ENCODE data around the gene CAPN7.
"Not testable (repeated sequence)": the region's sequence is repeated elsewhere in the genome, so short reads cannot be mapped to it uniquely, and the experiment has no call there.

The CAPN7 gene

DNA sequence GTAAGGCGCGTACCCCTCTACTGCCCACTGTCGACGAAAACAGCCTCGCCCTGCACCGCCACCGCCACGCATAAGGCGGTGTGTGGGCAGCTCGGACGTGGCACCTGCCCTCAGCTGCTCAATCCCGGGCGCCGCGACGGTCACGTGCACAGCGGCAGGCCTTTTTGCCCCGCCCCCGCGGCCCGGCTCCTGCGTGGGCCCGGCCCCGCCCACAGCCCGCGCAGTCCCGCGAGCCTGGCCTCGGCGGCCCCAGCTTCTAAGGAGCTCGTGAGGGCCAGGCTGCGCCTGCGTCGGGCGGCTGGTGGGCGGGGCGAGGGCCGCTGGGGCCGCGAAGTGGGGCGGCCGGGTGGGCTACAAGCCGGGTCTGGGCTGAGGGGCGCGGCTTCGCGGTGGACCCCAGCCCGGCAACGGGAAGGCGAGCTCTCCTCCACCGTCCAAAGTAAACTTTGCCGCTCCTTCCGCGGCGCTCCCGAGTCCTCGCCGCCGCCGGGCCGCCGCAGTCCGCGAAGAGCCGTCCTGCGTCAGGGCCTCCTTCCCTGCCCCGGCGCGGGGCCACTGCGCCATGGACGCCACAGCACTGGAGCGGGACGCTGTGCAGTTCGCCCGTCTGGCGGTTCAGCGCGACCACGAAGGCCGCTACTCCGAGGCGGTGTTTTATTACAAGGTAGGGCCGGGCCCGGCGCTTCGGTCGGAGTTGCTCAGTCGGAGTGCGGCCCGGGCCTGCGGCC lies at the start of gene CAPN7:
CAPN7 (plus strand) TSS at position 313 of the 728 bp plus-strand sequence; CDS start at position 563, 250 bp downstream.
- peak; percentile 84 to 89 for DNase-seq (ENCODE audit: low read depth in 2 of 2, low spot score in 1 of 2)

DNA sequence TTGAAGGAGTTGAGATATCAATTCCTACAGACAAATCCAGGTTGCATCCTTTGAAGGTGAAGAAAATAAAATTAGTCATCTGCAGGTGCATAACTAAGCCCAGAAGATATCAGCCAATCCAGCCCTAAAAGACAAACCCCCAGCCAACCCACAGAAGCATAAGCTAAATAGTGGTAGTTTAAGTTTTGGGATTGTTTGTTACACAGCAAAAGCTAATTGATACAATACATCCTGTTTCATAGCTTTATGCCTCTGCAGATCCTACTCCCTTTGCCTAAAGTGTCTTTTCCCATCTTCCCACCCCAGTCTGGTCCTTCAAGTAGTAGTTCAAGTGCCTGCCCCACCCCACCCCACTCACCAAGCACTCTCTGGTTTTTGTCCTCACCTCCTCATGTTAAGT lies 48.6 kb upstream of the CAPN7 start:
- no peak for DNase-seq (ENCODE audit: low read depth in 2 of 2, low spot score in 1 of 2)

DNA sequence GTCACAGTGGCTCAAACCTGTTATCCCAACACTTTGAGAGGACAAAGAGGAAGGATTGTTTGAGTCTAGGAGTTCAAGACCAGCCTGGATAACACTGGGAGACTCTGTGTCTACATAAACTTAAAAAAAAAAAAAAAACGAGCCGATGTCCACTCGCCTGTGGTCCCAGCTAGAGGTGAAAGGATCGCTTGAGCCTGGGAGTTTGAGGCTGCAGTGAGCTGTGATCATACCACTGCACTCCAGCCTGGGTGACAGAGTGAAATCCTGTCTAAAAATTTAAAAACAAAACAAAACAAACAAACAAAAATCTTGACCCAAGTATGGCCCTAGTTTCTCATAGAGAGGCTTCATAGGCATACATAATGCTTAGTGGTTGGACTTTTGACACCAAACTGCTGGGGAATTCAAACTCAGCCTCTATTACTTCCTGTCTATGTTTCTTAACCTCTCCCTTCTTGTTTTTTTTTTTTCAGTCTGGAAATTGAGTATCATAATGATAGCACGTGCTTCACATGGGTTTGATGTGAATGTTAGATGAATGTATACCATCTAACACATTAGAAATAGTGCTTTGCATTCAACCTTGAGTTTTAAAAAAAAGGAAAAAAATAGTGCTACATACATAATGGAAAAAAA lies 46.4 kb upstream of the CAPN7 start:
- DNase-seq (ENCODE audit: low read depth in 2 of 2, low spot score in 1 of 2): no peak

DNA sequence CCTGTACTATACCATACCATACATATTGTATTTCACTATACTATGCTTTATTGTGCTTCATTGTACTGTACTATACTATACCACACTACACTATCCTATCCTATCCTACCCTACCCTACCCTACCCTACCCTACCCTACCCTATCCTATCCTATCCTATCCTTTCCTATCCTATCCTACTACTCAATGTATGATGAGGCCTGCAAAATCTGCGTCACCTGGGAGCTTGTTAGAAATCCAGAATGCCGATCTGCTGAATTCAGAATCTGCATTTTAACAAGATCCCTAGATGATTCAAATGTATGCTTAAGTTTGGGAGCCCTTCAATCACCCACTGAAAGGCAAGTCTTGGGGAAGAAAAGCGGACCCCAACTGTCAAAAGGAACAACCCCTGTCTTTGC lies 45.4 kb upstream of the CAPN7 start:
- no peak for DNase-seq (ENCODE audit: low read depth in 2 of 2, low spot score in 1 of 2)

DNA sequence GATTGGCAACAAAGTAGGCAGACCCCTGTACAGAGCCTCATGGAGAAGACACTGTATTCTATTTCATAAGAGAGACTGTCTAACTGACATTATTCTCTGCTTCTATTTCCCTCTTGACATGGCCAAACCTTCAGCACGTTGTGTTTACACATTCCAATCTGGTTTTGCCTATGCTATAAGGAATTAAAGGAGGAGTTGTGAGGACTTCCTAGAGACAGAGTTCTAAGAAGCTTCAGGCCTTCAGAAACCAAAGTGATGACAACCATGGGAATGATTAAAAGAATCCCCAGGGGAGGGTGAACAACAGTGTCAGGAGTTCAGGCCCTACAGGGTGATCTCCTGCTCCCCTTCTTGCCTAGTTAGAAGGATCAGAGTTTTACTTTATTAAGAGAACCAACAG lies 44.9 kb upstream of the CAPN7 start:
- no peak for DNase-seq (ENCODE audit: low read depth in 2 of 2, low spot score in 1 of 2)

DNA sequence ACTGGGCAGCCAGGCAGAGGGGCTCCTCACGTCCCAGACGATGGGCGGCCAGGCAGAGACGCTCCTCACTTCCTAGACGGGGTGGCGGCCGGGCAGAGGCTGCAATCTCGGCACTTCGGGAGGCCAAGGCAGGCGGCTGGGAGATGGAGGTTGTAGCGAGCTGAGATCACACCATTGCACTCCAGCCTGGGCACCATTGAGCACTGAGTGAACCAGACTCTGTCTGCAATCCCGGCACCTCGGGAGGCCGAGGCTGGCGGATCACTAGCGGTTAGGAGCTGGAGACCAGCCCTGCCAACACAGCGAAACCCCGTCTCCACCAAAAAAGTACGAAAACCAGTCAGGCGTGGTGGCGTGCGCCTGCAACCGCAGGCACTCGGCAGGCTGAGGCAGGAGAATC lies 42.4 kb upstream of the CAPN7 start:
- not testable (repeated sequence) for DNase-seq (ENCODE audit: low read depth in 2 of 2, low spot score in 1 of 2)

DNA sequence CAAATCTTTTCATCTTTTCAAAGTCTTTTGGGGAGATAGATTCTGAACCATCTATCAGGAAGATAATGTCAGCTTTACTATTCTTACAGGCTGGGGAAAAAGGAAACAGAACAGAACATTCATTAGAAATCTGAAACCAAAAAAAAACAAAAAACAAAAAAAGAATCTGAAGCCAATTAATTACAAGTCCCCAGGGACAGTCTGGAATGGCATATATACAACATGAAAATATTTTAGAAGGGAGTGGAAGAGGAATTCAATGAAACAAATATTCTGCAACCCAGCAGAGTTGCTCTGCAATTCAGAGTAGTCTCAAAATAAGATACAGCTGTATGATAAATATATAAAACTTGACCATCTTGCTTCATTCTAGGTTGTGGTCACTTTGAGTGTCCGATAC lies 41.7 kb upstream of the CAPN7 start:
- no peak for DNase-seq (ENCODE audit: low read depth in 2 of 2, low spot score in 1 of 2)

DNA sequence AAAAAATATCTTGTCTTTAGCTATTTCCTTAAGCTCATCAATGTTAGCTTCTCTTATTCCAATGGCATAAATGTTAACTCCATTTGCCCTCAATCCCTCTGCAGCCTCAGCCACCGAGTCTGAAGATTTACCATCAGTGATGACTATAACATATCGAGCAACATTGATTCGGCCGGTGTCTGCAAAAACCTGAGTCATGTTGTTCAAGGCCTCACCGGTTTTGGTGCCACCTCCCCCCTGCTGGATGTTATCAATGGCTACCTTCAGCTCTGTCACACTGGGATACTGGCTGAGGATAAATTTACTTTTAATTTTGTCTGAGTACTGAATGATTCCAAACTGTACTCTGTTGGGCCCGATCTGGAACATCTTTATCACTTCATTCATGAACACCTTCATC lies 41.0 kb upstream of the CAPN7 start:
- no peak for DNase-seq (ENCODE audit: low read depth in 2 of 2, low spot score in 1 of 2)

DNA sequence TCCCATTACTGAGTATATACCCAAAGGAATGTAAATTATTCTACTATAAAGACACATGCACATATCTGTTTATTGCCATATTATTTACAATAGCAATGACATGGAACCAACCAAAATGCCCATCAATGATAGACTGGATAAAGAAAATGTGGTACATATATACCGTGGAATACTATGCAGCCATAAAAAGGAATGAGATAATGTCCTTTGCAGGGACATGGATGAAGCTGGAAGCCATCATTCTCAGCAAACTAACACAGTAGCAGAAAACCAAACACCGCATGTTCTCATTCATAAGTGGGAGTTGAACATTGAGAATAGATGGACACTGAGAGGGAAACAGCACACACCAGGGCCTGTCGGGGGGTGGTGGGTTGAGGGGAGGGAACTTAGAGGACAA lies 39.7 kb upstream of the CAPN7 start:
- not testable (repeated sequence) for DNase-seq (ENCODE audit: low read depth in 2 of 2, low spot score in 1 of 2)

DNA sequence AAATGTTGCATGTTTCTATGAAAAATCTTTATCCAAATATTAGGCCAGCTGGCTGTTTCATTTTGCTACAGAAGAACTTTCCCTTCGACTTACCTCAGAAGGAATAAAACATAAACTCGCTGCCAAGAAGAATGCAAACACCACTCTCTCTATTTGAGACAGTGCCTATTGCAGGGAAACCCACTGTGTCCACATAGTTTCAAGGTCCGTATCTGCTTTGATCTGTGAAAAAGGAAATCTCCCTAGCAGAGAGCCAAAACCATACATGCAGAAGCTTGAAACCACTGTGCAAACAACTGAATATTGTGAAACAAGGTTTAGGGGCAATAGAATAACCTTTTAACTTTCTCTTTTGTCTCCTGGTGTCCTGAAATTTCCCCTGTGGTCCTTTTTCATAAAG lies 35.0 kb upstream of the CAPN7 start:
- no peak for DNase-seq (ENCODE audit: low read depth in 2 of 2, low spot score in 1 of 2)

DNA sequence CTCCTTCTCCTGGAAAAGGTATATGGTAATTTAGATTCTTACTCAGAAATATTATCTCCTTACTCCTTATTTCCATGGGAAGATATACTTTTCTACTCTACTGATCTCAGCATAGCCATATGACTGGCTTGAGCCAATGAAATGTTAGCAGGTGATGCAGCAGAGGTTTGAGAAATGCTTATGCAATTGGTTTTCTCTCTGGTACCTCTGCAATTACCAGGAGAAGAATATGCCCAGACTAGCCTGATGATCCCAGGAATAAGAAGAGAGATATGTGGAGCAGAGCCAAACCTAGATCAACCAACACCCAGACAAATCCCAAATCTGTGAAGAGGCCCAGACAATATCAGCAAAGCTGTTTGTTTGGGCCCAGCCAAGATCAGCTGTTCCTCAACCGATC lies 33.2 kb upstream of the CAPN7 start:
- DNase-seq (ENCODE audit: low read depth in 2 of 2, low spot score in 1 of 2): no peak

DNA sequence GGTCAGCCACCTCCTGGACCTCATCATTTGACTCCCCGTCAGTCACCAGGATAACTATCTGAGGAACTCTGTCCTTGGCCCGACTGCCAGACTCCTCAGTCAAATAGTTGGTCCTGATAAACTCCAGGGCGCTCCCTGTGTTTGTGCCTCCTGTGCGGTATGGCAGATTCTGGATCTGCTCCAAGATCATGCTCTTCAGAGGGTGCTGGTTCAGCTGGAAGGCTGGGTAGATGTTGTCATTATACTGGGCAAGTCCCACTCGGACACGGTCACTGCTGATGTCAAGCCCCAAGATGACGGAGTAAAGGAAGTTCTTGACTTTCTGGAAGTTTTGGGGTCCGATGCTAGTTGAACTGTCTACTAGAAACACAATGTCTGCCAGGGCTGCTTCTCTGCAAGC lies 31.1 kb upstream of the CAPN7 start:
- no peak for DNase-seq (ENCODE audit: low read depth in 2 of 2, low spot score in 1 of 2)

DNA sequence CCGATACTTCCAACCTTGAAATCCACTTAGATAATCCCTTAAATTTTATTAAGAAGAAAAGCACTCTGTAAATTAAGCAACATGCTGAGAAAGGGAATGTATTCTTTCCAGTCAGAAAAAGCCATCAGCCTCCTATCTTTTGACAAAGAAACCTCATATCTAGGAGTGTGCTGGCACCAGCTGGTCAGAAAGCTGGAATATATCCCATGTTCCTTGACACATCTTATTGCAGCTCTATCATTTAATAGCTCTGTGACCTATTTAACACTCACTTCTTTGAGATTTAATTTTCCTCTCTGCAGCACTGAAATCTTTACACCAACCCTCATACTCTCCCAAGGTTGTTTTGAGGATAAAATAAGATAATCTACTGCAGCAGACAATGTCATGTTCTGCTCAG lies 30.4 kb upstream of the CAPN7 start:
- DNase-seq (ENCODE audit: low read depth in 2 of 2, low spot score in 1 of 2): no peak

DNA sequence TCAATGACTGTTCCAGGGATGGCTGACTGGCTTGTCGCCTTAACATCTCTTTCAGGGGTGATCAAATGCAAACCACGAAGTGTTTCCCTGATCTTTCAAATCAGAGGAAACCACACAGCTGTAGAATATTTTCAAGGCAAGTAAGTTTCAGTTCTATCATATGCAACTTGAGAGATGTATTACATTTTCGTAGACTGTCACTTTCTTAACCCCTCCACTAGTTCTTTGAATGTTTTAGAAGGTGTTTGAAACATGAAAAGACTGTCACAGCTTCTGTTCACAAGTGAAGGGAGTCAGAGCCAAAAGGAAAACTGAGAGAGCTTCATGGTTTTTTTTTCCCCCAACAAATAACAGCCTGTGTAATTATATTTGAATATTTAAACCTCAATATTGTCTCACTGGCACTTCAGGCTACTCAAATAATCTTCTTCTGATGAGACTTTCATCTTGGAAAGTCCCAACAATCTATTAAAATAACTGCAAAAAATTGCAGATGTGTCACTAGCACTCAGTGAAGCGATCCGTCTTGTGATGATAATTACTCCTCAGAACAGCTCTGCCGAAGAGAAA lies 25.9 kb upstream of the CAPN7 start:
- DNase-seq (ENCODE audit: low read depth in 2 of 2, low spot score in 1 of 2): no peak

DNA sequence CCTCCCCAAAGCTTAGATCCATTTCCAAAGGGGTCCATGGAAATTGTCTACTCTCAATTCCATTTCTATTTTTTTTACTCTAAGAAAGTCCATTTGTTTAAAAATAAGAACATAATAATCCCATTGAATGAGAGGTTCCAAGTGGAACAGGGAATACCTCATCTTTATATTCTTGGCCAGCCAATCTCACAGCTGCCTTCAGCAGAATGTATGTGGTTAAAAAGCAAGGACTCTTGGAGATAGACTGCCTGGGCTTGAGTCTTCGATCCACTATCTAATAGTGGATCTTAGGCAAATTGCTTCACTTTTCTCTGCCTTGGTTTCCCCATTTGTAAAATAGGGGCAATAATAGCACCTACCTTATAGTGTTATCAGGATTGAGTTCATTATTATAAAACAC lies 24.5 kb upstream of the CAPN7 start:
- DNase-seq (ENCODE audit: low read depth in 2 of 2, low spot score in 1 of 2): no peak

DNA sequence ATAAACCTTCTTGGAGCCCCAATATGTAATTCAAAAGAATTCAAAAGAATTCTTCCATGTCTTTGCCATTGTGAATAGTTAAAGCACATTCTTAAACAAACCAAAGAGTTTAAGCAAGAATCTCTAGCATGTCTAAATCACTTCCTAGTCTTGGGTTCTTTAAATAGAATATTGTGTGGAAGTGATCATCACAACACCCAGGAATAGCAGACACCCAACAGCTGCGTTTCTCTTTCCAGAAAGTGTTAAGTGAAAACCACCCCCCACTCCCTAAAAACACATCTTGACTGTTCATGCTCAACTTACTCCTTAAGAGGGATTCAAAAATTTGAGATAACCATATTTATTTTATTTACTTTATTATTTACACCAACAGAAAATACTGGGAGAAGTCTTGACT lies 24.1 kb upstream of the CAPN7 start:
- no peak for DNase-seq (ENCODE audit: low read depth in 2 of 2, low spot score in 1 of 2)

DNA sequence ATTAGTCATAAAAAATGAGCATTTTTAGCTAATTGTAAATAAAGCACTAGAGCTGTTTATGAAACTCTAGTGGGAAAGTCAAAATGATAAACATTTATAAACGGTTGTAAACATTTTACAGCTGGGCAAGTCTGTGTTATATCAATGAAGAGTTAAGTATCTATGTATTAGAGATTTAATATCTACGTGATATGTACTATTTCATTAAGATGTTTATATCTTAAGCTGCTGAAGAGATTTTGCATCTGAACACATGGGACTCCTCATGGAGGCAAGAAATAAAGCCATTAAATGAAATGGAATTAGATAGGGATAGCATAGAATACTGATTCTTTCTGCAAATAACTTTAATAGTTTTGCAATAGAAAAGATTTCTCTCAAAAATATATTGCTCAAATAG lies 23.0 kb upstream of the CAPN7 start:
- no peak for DNase-seq (ENCODE audit: low read depth in 2 of 2, low spot score in 1 of 2)

DNA sequence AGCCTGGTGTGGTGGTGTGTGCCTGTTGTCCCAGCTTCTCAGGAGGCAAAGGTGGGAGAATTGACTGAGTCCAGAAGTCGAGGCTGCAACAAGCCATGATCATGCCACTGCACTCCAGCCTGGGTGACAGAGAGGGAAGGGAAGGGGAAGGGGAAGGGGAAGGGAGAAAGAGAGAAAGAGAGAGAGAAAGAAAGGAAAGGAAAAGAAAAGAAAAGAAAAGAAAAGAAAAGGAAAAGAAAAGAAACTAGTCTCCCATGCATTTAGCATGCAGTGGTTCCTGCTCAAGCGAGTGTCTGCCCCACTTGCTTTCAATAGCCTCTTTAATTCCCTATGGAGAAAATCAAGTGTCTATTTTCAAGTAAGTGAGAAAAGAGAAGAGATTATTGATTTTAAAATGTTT lies 20.6 kb upstream of the CAPN7 start:
- no peak for DNase-seq (ENCODE audit: low read depth in 2 of 2, low spot score in 1 of 2)

DNA sequence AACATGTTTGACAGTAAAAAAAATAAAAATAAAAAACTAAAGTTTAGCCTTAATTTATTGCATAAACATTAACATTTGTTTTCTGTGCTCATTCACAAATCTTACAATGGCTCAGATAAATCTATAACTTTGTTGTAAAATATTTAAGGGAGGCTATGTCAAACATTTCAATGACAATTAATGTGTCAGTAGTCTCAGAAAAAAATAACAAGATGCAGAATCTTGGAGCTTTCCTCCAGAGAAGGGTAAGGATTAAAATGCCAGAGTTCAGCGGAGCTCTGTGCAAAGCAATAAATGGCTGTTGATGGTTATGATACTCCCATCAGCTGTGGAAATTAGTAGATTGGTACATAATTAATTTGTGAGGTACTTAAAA lies 20.0 kb upstream of the CAPN7 start:
- no peak for DNase-seq (ENCODE audit: low read depth in 2 of 2, low spot score in 1 of 2)

DNA sequence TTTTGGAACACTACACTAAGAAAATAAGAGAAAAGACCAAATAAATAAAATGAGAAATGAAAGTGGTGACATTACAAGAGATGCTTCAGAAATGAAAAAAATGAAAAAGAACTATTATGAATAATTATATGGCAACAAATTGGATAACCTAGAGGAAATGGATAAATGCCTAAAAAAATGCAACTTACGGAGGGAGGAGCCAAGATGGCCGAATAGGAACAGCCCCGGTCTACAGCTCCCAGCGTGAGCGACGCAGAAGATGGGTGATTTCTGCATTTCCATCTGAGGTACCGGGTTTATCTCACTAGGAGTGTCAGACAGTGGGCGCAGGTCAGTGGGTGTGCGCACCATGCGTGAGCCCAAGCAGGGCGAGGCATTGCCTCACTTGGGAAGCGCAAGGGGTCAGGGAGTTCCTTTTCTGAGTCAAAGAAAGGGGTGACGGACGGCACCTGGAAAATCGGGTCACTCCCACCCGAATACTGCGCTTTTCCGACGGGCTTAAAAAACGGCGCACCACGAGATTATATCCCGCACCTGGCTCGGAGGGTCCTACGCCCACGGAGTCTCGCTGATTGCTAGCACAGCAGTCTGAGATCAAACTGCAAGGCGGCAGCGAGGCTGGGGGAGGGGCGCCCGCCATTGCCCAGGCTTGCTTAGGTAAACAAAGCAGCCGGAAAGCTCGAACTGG lies 19.4 kb upstream of the CAPN7 start:
- not testable (repeated sequence) for DNase-seq (ENCODE audit: low read depth in 2 of 2, low spot score in 1 of 2)

DNA sequence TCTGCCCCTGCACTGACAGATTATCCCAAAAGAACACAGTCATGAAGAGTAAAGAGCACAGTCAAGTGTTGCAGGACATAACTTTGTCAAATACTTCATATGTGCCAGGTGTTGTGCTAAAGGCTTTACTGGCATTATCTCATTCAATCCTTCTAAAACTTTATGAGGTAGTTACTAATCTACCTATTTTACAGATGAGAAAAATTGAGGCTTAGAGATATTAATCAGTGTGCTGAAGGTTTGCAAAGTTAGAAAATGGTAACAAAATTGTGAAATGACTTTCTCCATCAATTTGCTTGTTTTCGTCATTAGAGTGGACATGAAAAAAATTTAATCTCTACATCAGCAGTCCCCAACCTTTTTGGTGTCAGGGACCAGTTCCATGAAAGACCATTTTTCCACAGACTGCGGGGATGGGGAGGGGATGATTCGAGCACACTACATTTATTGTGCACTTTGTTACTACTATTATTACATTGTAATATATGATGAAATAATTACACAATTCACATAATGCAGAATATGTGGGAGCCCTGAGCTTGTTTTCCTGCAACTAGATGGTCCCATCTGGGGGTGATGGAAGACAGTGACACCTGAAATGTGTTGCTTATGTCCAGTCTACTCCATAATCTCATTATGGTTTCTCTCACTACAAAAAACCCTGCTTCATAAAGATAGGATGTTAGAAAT lies 8.6 kb upstream of the CAPN7 start:
- DNase-seq (ENCODE audit: low read depth in 2 of 2, low spot score in 1 of 2): no peak

DNA sequence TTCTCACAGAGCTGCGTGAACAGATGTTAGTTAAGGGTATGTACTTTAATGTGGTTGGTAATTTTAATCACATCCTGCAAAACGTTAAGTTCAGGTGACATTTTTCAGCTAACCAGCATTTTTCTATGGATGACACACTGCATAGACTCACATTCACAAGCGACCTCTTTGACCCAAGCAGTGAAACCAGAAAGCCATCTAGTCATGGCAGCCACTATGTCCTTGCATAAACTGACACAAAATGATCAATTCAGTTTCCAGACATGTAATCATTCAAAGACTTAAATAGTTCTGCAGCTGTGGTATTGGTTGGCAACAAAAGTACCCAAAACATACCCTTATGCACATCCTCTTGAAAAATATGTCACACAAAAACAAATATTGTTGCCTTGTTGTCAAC lies 7.4 kb upstream of the CAPN7 start:
- no peak for DNase-seq (ENCODE audit: low read depth in 2 of 2, low spot score in 1 of 2)
